Dendritic cell treated with granulocyte-macrophage colony-stimulating factor and Interleukin-4, amounts not matched to agents 40 ng/mL and 50 ng/mL, for 4 days (primary cell): ENCODE measurements around the gene SYK.

Experiments used
- H3K27ac Mint-ChIP-seq: one replicate; pipeline ENCODE4 v1.8.0; 2022; ENCODE audit warnings: mild to moderate bottlenecking, mixed read lengths
- H3K27me3 Mint-ChIP-seq: one replicate; pipeline ENCODE4 v1.8.0; 2022; ENCODE audit warnings: mild to moderate bottlenecking, mixed read lengths
- H3K36me3 Mint-ChIP-seq: one replicate; pipeline ENCODE4 v1.8.0; 2022; ENCODE audit warnings: low read depth, mixed read lengths
- H3K4me1 Mint-ChIP-seq: one replicate; pipeline ENCODE4 v1.8.0; 2022; ENCODE audit warnings: low read depth, mixed read lengths
- H3K4me3 Mint-ChIP-seq: one replicate; pipeline ENCODE4 v1.8.0; 2022; ENCODE audit warnings: mild to moderate bottlenecking, moderate library complexity, mixed read lengths
- H3K9me3 Mint-ChIP-seq: one replicate; pipeline ENCODE4 v1.8.0; 2022; ENCODE audit warnings: mixed read lengths
- intact Hi-C: fragments of 100-400 bp; cut with micrococcal nuclease; formaldehyde crosslinking; loops from one replicate; pipeline ENCODE4 v1.15.0; 2022

The SYK gene

GRCh38 chr9:90855208-90855902 lies 53.7 kb downstream of the SYK start:
- Mint-ChIP-seq H3K36me3 (peaks cover 99% of the 10 kb centered on the region), H3K27me3 (no peaks in the 10 kb centered on the region), H3K9me3 (no peaks in the 10 kb centered on the region), H3K27ac (no peak overlapping the region), H3K4me3 (no peak overlapping the region), H3K4me1 (peaks cover 54% of the 10 kb centered on the region)
- intact Hi-C loops, result no loop called here

- no peak overlapping the region for H3K4me3 Mint-ChIP-seq
- peaks cover 65% of the 10 kb centered on the region for H3K4me1 Mint-ChIP-seq
- no peaks in the 10 kb centered on the region for H3K9me3 Mint-ChIP-seq
- intact Hi-C loops, result no loop called here
- no peaks in the 10 kb centered on the region for H3K27me3 Mint-ChIP-seq
- no peak overlapping the region for H3K27ac Mint-ChIP-seq
- peaks cover 100% of the 10 kb centered on the region for H3K36me3 Mint-ChIP-seq
These were observed 55.5 kb downstream of the SYK start for GRCh38 chr9:90857091-90857490.

DNA sequence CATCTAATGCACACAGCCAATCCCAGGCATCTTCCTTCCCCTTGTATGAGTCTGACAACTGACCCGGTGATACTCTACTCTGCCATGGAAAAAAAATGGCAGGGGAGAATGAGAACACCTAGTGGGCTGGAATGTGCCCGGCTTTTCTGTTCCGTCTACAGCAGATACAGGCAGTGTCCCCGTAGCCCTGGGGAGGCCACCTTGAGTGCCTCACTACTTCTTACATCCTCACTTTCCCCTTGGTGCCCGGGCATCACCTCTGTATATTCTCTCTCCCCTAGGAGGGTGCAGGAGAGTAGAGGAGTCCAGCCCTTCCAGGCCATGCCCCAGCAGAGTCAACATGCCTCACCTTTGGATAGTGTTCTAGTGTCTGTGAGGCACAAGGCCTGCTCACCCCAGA lies 56.2 kb downstream of the SYK start:
- intact Hi-C loops, result no loop called here
- Mint-ChIP-seq H3K27ac (no peak overlapping the region), H3K4me3 (no peak overlapping the region), H3K36me3 (peaks cover 100% of the 10 kb centered on the region), H3K27me3 (no peaks in the 10 kb centered on the region), H3K9me3 (no peaks in the 10 kb centered on the region), H3K4me1 (peaks cover 65% of the 10 kb centered on the region)

DNA sequence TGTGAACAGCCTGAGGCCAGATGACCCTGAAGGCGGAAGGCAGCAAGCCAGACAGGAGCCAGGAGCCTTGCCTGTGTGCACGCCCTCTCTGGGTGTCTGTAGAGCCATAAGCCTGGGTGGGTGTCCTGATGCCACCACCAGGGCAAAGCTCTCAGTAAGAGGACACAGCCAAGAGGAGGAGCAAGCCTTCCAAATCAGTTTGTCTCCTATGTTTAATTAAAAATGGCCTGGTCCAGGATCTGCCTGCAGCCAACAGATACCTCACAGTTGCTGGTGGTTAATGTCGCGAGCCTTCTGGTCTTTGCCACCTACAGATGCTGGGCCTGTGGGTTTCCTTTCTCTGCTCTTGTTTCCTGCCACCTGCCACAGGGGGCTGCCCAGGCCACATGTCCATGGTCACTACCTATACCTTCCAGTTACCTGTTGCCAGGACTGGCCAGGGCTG lies 56.9 kb downstream of the SYK start:
- H3K4me1 Mint-ChIP-seq, result peaks cover 65% of the 10 kb centered on the region
- no peaks in the 10 kb centered on the region for H3K27me3 Mint-ChIP-seq
- intact Hi-C loops, result no loop called here
- no peaks in the 10 kb centered on the region for H3K9me3 Mint-ChIP-seq
- peaks cover 100% of the 10 kb centered on the region for H3K36me3 Mint-ChIP-seq
- peak overlapping the region; percentile 32 for H3K27ac Mint-ChIP-seq
- H3K4me3 Mint-ChIP-seq, result no peak overlapping the region

GRCh38 chr9:90860382-90860781 lies 58.8 kb downstream of the SYK start:
- Mint-ChIP-seq H3K4me1 (peaks cover 58% of the 10 kb centered on the region), H3K27me3 (no peaks in the 10 kb centered on the region), H3K9me3 (no peaks in the 10 kb centered on the region), H3K27ac (peak overlapping the region; percentile 50), H3K4me3 (no peak overlapping the region), H3K36me3 (peaks cover 100% of the 10 kb centered on the region)
- intact Hi-C loops, result no loop called here

GRCh38 chr9:90860826-90861225 lies 59.2 kb downstream of the SYK start:
- H3K27ac Mint-ChIP-seq, result peak overlapping the region; percentile 50
- H3K4me3 Mint-ChIP-seq, result no peak overlapping the region

DNA sequence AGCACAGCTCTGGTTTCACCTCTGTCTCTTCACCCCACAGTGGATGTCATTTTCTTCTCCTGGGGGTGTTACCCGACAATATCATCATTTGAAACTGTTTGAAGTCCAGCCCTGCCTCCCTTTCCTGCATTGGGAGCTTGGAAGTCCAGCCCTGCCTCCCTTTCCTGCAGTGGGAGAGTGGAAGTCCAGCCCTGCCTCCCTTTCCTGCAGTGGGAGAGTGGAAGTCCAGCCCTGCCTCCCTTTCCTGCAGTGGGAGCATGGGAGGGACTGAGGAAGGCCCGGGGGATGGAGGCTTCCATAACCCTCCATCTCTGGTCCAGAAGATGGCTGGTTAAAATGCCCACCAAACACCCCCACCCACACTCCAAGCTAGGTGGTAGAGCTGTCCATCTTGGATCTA lies 59.8 kb downstream of the SYK start:
- Mint-ChIP-seq H3K27me3 (no peaks in the 10 kb centered on the region), H3K9me3 (no peaks in the 10 kb centered on the region), H3K27ac (peak overlapping the region; percentile 50), H3K4me1 (peaks cover 50% of the 10 kb centered on the region), H3K36me3 (peaks cover 100% of the 10 kb centered on the region), H3K4me3 (no peak overlapping the region)
- intact Hi-C loops, result no loop called here

More at GRCh38 chr9:90860826-90861225, 59.2 kb downstream of the SYK start:
- intact Hi-C loops, result no loop called here
- peaks cover 55% of the 10 kb centered on the region for H3K4me1 Mint-ChIP-seq
- no peaks in the 10 kb centered on the region for H3K9me3 Mint-ChIP-seq
- H3K27me3 Mint-ChIP-seq, result no peaks in the 10 kb centered on the region
- H3K36me3 Mint-ChIP-seq, result peaks cover 100% of the 10 kb centered on the region

- H3K4me1 Mint-ChIP-seq, result peaks cover 48% of the 10 kb centered on the region
- no peak overlapping the region for H3K4me3 Mint-ChIP-seq
These were observed 60.5 kb downstream of the SYK start for GRCh38 chr9:90861826-90862740.

DNA sequence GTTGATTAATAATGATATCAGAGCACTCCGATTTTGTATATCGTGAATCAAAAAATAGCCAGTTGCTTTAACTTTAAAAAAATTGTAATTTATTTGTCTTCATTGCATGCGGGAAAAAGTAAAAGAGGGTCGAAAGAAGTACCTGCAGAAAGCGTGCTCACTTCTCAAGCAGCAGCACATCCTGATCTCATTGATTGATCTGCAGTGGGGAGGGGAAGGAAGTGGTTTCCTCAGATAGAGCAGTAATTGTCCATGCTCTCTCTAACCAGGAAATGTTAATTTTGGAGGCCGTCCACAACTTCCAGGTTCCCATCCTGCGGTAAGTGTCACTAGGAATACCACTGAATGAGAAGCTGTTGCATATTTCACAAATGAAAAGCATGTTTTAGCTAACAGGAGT lies 63.2 kb downstream of the SYK start:
- no peaks in the 10 kb centered on the region for H3K27me3 Mint-ChIP-seq
- H3K9me3 Mint-ChIP-seq, result no peaks in the 10 kb centered on the region
- H3K36me3 Mint-ChIP-seq, result peaks cover 90% of the 10 kb centered on the region
- H3K27ac Mint-ChIP-seq, result no peak overlapping the region
- H3K4me1 Mint-ChIP-seq, result peaks cover 26% of the 10 kb centered on the region
- no peak overlapping the region for H3K4me3 Mint-ChIP-seq
- intact Hi-C loops, result no loop called here

More at GRCh38 chr9:90861826-90862740, 60.5 kb downstream of the SYK start:
- Mint-ChIP-seq H3K36me3 (peaks cover 100% of the 10 kb centered on the region), H3K9me3 (no peaks in the 10 kb centered on the region), H3K27me3 (no peaks in the 10 kb centered on the region), H3K27ac (peak overlapping the region; percentile 50)
- intact Hi-C loops, result no loop called here

- peaks cover 86% of the 10 kb centered on the region for H3K36me3 Mint-ChIP-seq
- H3K4me3 Mint-ChIP-seq, result no peak overlapping the region
- peak overlapping the region; percentile 44 for H3K27ac Mint-ChIP-seq
- intact Hi-C loops, result no loop called here
- H3K9me3 Mint-ChIP-seq, result no peaks in the 10 kb centered on the region
- H3K27me3 Mint-ChIP-seq, result no peaks in the 10 kb centered on the region
- peaks cover 9% of the 10 kb centered on the region for H3K4me1 Mint-ChIP-seq
These were observed 65.5 kb downstream of the SYK start for GRCh38 chr9:90867101-90867500.

- H3K36me3 Mint-ChIP-seq, result peaks cover 86% of the 10 kb centered on the region
- no peaks in the 10 kb centered on the region for H3K27me3 Mint-ChIP-seq
- intact Hi-C loops, result no loop called here
- no peaks in the 10 kb centered on the region for H3K9me3 Mint-ChIP-seq
- no peak overlapping the region for H3K4me3 Mint-ChIP-seq
- no peak overlapping the region for H3K27ac Mint-ChIP-seq
- H3K4me1 Mint-ChIP-seq, result peaks cover 9% of the 10 kb centered on the region
These were observed 66.9 kb downstream of the SYK start for GRCh38 chr9:90868555-90868954.

GRCh38 chr9:90869361-90869760 lies 67.7 kb downstream of the SYK start:
- Mint-ChIP-seq H3K4me1 (peaks cover 9% of the 10 kb centered on the region), H3K27me3 (no peaks in the 10 kb centered on the region), H3K4me3 (no peak overlapping the region), H3K27ac (no peak overlapping the region), H3K36me3 (peaks cover 86% of the 10 kb centered on the region), H3K9me3 (no peaks in the 10 kb centered on the region)
- intact Hi-C loops, result no loop called here

GRCh38 chr9:90870621-90871326 lies 69.2 kb downstream of the SYK start:
- Mint-ChIP-seq H3K4me1 (peaks cover 9% of the 10 kb centered on the region), H3K36me3 (peaks cover 86% of the 10 kb centered on the region), H3K9me3 (no peaks in the 10 kb centered on the region), H3K27me3 (no peaks in the 10 kb centered on the region), H3K27ac (no peak overlapping the region), H3K4me3 (no peak overlapping the region)
- intact Hi-C loops, result no loop called here
